GM19452 (cell line): Measurements from ENCODE around the gene STARD3.
A peak's percentile ranks its signal among the peaks of the same experiment; 100 is the strongest.

Experiments
- ATAC-seq: cut with Tn5 transposase; IDR thresholded peaks from one replicate; pipeline ENCODE4 v1.9.1; 2021; ENCODE audit not compliant: unreplicated experiment

STARD3 gene

GRCh38 chr17:39634384-39634871 lies 2.5 kb upstream of the STARD3 start:
- no peak for ATAC-seq

- no peak for ATAC-seq
Measured at GRCh38 chr17:39635614-39636176, 1.2 kb upstream of the STARD3 start.

GRCh38 chr17:39636587-39636926 lies 387 bp upstream of the STARD3 start:
- peak; percentile 14 for ATAC-seq

GRCh38 chr17:39638317-39638716 lies 1.4 kb downstream of the STARD3 start:
- no peak for ATAC-seq

GRCh38 chr17:39639043-39639442 lies 2.1 kb downstream of the STARD3 start:
- ATAC-seq: no peak

- no peak for ATAC-seq
Measured at GRCh38 chr17:39639566-39640458, 2.9 kb downstream of the STARD3 start.

- ATAC-seq: no peak
Measured at GRCh38 chr17:39640591-39641031, 3.7 kb downstream of the STARD3 start.

- no peak for ATAC-seq
Measured at GRCh38 chr17:39641097-39641496, 4.2 kb downstream of the STARD3 start.

- ATAC-seq: no peak
Measured at GRCh38 chr17:39641883-39642282, 4.9 kb downstream of the STARD3 start.

- ATAC-seq: no peak
Measured at GRCh38 chr17:39642291-39643074, 5.5 kb downstream of the STARD3 start.

- no peak for ATAC-seq
Measured at GRCh38 chr17:39643271-39643670, 6.3 kb downstream of the STARD3 start.

GRCh38 chr17:39647256-39647655 lies 10.3 kb downstream of the STARD3 start:
- ATAC-seq: no peak

GRCh38 chr17:39648616-39649366 lies 11.8 kb downstream of the STARD3 start:
- no peak for ATAC-seq

- no peak for ATAC-seq
Measured at GRCh38 chr17:39650121-39650579, 13.2 kb downstream of the STARD3 start.

- no peak for ATAC-seq
Measured at GRCh38 chr17:39651923-39652586, 15.1 kb downstream of the STARD3 start.

- no peak for ATAC-seq
Measured at GRCh38 chr17:39652587-39653315, 15.8 kb downstream of the STARD3 start.

- ATAC-seq: no peak
Measured at GRCh38 chr17:39653316-39653661, 16.3 kb downstream of the STARD3 start.

GRCh38 chr17:39653662-39654331 lies 16.9 kb downstream of the STARD3 start:
- ATAC-seq: no peak

- ATAC-seq: no peak
Measured at GRCh38 chr17:39655105-39655504, 18.2 kb downstream of the STARD3 start.
